ENCODE measurements around the gene TRABD2B. TPM values are rescaled to one million over a fixed set of nuclear protein-coding genes. Genes with fewer than 3 reads are reported as not detected.

TRABD2B gene
- total and polyA plus RNA-seq, 2 donors (not counting 3 experiments of a cell fraction or from before 2014, with no cell fraction given) = not detected

- intact Hi-C loops (cut with micrococcal nuclease) = no loop called here
- POLR2A ChIA-PET = no interaction called here
Measured at GRCh38 chr1:48017716-48018115, 20.5 kb upstream of the TRABD2B start.

More at GRCh38 chr1:48017716-48018115, 20.5 kb upstream of the TRABD2B start:
- Histone ChIP-seq H3K4me2 (ENCODE audit: insufficient read depth, low read length) (no peak overlapping the region), H3K36me3 (ENCODE audit: control insufficient read depth in 2 of 2, extremely low read depth in 1 of 2, insufficient read depth in 2 of 2, low read length in 2 of 2) (no peaks in the 10 kb centered on the region), H3K79me2 (ENCODE audit: control insufficient read depth, insufficient read depth, low read length) (no peaks in the 10 kb centered on the region), H3K9me1 (replicated peaks; ENCODE audit: control insufficient read depth, extremely low read depth, insufficient read depth, low read length) (no peaks in the 10 kb centered on the region), H3K4me1 (ENCODE audit: control insufficient read depth, extremely low read depth, insufficient read depth, low read length) (no peaks in the 10 kb centered on the region), H3K27me3 (ENCODE audit: control insufficient read depth in 2 of 2, insufficient read depth in 2 of 2, low read length in 2 of 2) (peaks cover 0 to 7% of the 10 kb centered on the region in 2 experiments), H3K27ac (ENCODE audit: insufficient read depth, low read depth, low read length) (no peak overlapping the region), H4K20me1 (replicated peaks; ENCODE audit: control insufficient read depth, extremely low read depth, insufficient read depth, low read length) (no peaks in the 10 kb centered on the region), H3K4me3 (replicated peaks in 1 of 3; ENCODE audit: insufficient read depth in 1 of 3, low read depth in 1 of 3, low read length in 3 of 3) (no peak overlapping the region), H3K9ac (replicated peaks; ENCODE audit: extremely low read depth, insufficient read depth, low read length) (no peak overlapping the region), H3K9me3 (replicated peaks; ENCODE audit: control insufficient read depth, insufficient read depth, low read length) (no peaks in the 10 kb centered on the region), H2AFZ (ENCODE audit: low read depth, low read length) (no peak overlapping the region)
- no peak for TF ChIP-seq FOS (IDR thresholded peaks at IDR 0.05; ENCODE audit: borderline replicate concordance, insufficient read depth, low read length)
- no peak for TF ChIP-seq JUN (IDR thresholded peaks at IDR 0.05; ENCODE audit: borderline replicate concordance, insufficient read depth, insufficient read length, low read depth)
- TF ChIP-seq POLR2AphosphoS5 (IDR thresholded peaks at IDR 0.05; ENCODE audit: insufficient read depth, low read depth, low read length) = no peak
- TF ChIP-seq CTCF (IDR thresholded peaks at IDR 0.05; ENCODE audit: extremely low read depth in 1 of 2, insufficient read depth in 1 of 2, low read depth in 1 of 2, low read length in 2 of 2) = no peak
- no peak for TF ChIP-seq MAX (IDR thresholded peaks at IDR 0.05; ENCODE audit: insufficient read depth, insufficient read length)
- TF ChIP-seq POLR2A (IDR thresholded peaks at IDR 0.05; ENCODE audit: low read depth, low read length) = no peak
- TF ChIP-seq GATA2 (IDR thresholded peaks at IDR 0.05; ENCODE audit: insufficient read depth, insufficient read length, low read depth, low read length) = no peak
- TF ChIP-seq EZH2 (IDR thresholded peaks at IDR 0.05; ENCODE audit: borderline replicate concordance, low read depth, low read length, severe bottlenecking) = no peak
- TF ChIP-seq MYC (IDR thresholded peaks at IDR 0.05; ENCODE audit: low read depth, low read length) = no peak
- CTCF ChIA-PET = interaction anchor here (0.7 to 2.9 kb wide), 3 partner anchors 8 to 978 kb away, joined by 3 to 11 read pairs (median 5); partner anchors contain the start of gene TRABD2B
- dilution Hi-C loops (cut with MboI; ENCODE audit: extremely low pct_ligation_motif_present, low sequenced_read_pairs) = no loop called here
- DNase-seq (ENCODE audit: low read depth, low spot score) (no peak), FAIRE-seq (no peak)
- BruUV-seq (replicated peaks) = no TSS peak
